Measurements from ENCODE around the gene TAF15. TPM values are rescaled to one million over a fixed set of nuclear protein-coding genes. Genes with fewer than 3 reads are reported as not detected.

TAF15 gene
- total RNA-seq = 68.0 and 178 TPM in 2 replicates

DNA sequence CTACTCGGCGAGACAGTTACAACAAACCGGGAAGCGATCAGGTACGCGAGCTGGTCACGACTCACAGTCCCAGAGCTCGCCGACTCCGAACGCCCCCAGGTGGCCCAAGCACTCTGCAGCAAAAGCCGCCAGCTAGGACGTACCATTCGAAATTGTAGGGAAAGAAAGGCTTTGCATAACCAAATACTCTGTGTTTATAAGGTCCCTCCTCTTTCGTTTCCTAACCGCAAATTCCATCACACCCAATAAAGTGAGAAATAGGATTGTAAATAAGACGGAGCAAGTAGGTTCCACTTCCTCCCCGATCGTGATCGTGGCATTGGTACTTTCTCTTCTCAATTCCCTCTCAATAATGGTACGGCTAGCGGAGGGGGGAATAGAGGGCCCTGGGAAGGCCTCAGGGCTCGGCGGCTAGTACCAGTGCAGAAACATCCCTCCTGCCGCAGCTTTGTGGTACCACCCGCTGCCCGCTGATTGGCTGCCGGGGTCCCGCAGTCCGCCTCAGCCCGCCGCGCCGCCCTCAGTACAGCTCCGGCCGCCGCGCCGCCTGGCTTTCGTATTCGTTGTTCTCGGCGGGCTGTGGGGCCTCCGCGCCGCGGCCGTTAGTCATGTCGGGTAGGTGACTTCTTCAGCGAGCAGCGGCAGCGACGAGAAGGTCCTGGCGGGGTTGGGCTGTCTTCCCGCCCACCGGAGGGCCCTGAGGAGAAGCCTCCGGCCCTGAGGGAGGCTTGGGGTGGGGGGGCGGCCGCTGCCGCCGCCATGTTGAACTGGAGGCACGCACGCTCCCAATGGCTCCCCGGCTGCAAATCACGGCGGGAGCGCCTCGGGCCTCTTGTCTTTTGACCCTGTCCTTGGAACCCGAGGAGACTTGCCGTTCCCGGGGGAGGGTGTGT is at the start of gene TAF15:
Gene TAF15, plus strand, starts transcription at position 523 of the 893 bp plus-strand sequence. Its CDS starts 86 bp downstream, at position 609.

DNA sequence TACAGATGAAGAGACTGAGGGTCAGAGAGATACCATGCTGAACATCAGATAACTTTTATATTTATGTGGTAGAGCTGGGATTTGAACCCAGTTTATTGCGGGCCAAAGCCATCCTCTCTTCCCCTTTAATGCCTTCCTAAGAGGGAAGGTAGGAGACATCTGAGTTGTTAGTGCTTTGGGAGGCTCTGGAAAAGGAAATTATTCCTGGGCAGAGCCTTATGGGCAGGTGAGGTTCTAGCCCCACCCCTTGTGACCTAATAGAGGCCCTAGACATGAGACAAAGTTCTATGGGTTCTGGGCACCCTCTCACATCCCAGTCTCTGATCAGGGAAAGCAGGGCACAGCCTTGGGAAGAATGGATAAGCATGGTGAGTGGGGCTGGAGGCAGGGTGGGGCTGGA is 48.7 kb upstream of the TAF15 start, which contains the start of gene C17orf50:
Gene C17orf50, plus strand, starts transcription at position 301 of the 400 bp plus-strand sequence. Its CDS starts 55 bp downstream, at position 356.

DNA sequence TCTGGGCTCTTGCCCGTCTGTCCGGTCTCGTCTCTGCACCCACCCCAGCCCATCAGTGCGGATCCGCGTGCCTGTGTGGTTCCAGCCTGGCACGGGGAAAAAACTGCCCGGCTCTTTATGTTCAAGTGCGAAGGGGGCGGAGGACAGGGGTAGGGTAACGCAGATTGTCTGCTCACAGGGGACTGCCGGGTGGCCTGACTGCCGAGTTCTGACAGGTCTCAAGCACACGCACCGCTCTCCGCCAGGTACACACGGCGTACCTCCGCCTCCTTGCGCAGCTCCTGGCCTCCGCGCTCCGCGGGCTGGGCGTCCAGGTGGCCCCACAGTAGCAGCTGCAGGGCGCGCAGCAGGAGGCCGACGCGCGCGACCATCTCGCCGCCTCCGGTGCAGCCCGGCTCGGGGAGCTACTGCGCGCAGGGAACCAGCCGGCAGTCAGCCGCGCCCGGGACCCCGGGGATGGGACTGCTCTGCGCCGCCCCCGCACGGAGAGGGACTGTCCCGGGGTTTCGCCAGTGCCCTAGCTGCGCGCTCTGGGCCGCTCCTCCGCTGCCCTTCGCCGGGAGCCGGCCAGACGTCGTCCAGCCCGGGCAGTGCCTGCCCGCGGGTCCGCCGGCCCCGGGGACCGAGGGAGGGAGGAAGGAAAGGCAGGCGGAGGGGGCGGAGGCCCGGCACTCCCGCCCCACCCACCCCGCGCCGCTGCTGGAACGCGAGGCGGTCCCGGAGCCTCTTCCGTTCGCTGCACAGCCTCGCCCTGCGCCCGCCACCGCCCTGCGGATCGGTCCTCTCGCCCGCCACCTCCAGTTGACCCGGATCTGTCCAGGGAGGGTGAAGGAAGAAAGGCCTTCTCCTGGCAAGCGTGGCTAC is 14.0 kb upstream of the TAF15 start, which contains the start of gene MMP28:
Gene MMP28, minus strand, starts transcription at position 635 of the 864 bp plus-strand sequence. Its CDS starts 264 bp downstream, at position 371.

DNA sequence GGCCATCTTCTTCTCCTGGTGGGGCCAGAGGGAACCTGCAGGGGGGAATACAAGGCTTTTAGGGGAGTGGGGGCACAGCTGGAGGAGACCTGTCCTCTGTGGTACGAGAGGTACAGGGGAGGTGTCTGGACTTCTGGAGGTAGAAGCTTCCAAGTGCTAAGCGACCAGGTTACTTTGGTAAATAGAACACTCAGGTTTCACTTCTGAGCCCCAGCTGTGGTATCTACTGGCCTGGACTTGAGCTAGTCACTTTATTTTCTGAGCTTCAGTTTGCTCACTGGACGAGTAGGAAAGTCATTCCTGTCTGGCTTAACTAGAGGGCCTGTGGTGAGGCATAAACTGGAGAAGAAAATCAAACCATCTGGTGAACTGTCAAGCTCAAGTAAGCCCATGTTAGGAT is 59.5 kb downstream of the TAF15 start, which contains the start of gene HEATR9:
Gene HEATR9, minus strand, starts transcription at position 155 of the 400 bp plus-strand sequence. Its CDS starts 149 bp downstream, at position 6.

DNA sequence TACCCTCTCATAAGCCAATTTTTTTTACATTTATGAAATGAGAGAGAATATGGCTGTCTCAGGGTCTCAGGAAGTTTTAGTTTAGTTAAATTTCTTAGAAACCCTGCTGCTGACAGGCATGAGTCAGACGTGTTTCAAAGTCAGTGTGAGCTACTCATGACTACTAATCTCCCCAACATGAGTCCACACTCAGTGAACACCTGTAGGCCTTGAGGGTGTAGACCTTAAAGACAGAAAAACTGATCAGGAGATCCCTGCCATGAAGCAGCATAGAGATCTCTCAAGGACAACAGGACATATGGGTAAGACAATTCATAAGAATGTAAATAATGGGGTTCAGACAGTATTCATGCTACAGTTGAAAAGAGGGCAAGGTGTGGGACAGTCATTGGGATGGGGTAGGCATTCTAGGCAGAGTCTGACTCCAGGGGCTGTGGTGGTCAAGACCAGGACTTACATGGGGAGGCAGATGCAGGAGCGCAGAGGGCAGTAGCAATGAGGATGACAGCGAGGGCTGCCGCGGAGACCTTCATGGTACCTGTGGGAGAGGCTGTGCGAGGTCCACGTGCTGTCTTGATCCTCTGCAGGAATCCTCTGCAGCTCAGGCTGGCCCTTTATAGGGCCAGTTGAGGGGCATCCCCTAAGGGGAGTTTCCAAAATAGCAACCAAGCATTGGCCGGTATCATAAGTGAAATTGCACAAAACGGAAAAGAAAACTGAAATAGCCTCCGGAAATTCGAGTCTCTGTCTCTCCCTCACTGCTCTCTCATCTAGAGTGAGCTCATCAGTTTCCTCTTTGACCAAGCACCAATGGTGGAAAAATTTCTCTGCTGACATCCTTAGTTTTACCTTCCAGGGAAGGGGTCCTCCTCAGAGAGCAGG is 70.7 kb downstream of the TAF15 start, which contains the start of gene CCL5:
Gene CCL5, minus strand, starts transcription at position 588 of the 882 bp plus-strand sequence.

Other genes starting within 250 kb of the TAF15 start
- not detected in 2 replicates for gene SLFN14, start 248.7 kb upstream of the TAF15 start, total RNA-seq
- gene PEX12, start 230.9 kb upstream of the TAF15 start, total RNA-seq = 4.1 and 4.5 TPM in 2 replicates
- 63.6 and 80.7 TPM in 2 replicates for gene AP2B1, start 222.2 kb upstream of the TAF15 start, total RNA-seq
- gene RASL10B, start 77.8 kb upstream of the TAF15 start, total RNA-seq = 0.57 and 0.68 TPM in 2 replicates
- under 0.01 and 0.07 TPM in 2 replicates for gene GAS2L2, start 56.2 kb upstream of the TAF15 start, total RNA-seq
- not detected in 2 replicates for gene C17orf50, start 48.6 kb upstream of the TAF15 start, total RNA-seq
- gene MMP28, start 13.8 kb upstream of the TAF15 start, total RNA-seq = 31.8 and 151 TPM in 2 replicates
- not detected in 2 replicates for gene HEATR9, start 59.4 kb downstream of the TAF15 start, total RNA-seq
- gene CCL5, start 70.9 kb downstream of the TAF15 start, total RNA-seq = 0.07 and 0.34 TPM in 2 replicates
- 0.14 TPM in 1 of 2 replicates, not detected in the other for gene RDM1, start 121.3 kb downstream of the TAF15 start, total RNA-seq
- gene LYZL6, start 134.2 kb downstream of the TAF15 start, total RNA-seq = not detected in 2 replicates
- not detected in 2 replicates for gene CCL16, start 172.0 kb downstream of the TAF15 start, total RNA-seq
- gene CCL14, start 177.2 kb downstream of the TAF15 start, total RNA-seq = not detected in 2 replicates
- not detected in 2 replicates for gene CCL15, start 192.1 kb downstream of the TAF15 start, total RNA-seq
- not detected in 2 replicates for gene CCL23, start 208.5 kb downstream of the TAF15 start, total RNA-seq